B cell (primary cell): ENCODE data around the gene RNF25. TPM values are rescaled to one million over a fixed set of nuclear protein-coding genes. Genes with fewer than 3 reads are reported as not detected.

Experiments
- ATAC-seq: fragments of 200-7000 bp; cut with Tn5 transposase; one replicate; pipeline ENCODE4 v1.10.0; 2021; ENCODE audit warnings: low read depth, mild to moderate bottlenecking, moderate number of reproducible peaks, moderate library complexity
- CTCF ChIA-PET: fragments of 350-600 bp; sonication (Branson Sonifier 250); formaldehyde crosslinking; loops from one replicate; lab custom pipeline; 2021; ENCODE audit warnings: antibody characterized with exemption, inconsistent platforms; lab: Charles Lee
- POLR2A ChIA-PET: fragments of 350-600 bp; sonication (Branson Sonifier 250); formaldehyde crosslinking; loops from one replicate; lab custom pipeline; 2021; ENCODE audit warnings: antibody characterized with exemption; lab: Charles Lee
- DNase-seq: peaks from one replicate; pipeline ENCODE4 v3.0.0; 2013
- H2AFZ ChIP-seq: 2 replicates; pipeline ENCODE4 v1.6.1; 2012; ENCODE audit warnings: mild to moderate bottlenecking, low read depth, low read length; ENCODE audit not compliant: insufficient read depth, poor library complexity, severe bottlenecking
- H3K27ac ChIP-seq, 2 donors: 1 replicate in 1 of 2; 2 replicates in 1 of 2; pipeline ENCODE4 v1.5.1; 2012 to 2013; ENCODE audit warnings: low read length in 2 of 2, mild to moderate bottlenecking in 2 of 2, moderate library complexity in 1 of 2
- H3K27me3 ChIP-seq, 4 experiments: fragments of 200-600 bp in 1 of 4; sonication (generic) in 1 of 4; replicated peaks in 1 of 4; 1 replicate in 2 of 4; 2 replicates in 2 of 4; pipeline versions ENCODE4 v1.6.1 to v1.7.0; 2013 to 2016; ENCODE audit warnings: low read length in 3 of 4, mild to moderate bottlenecking in 2 of 4, mixed read lengths in 1 of 4, moderate library complexity in 1 of 4; ENCODE audit not compliant: insufficient read depth in 4 of 4, control insufficient read depth in 3 of 4; ENCODE audit errors: control extremely low read depth in 1 of 4
- H3K36me3 ChIP-seq, 2 experiments: replicated peaks in 1 of 2; 1 replicate in 1 of 2; 2 replicates in 1 of 2; pipeline versions ENCODE4 v1.6.1 to v1.7.1; 2013; ENCODE audit warnings: low read length in 1 of 2; ENCODE audit not compliant: insufficient read depth in 2 of 2, control insufficient read depth in 1 of 2; ENCODE audit errors: control extremely low read depth in 1 of 2, extremely low read depth in 1 of 2
- H3K4me1 ChIP-seq, 2 donors: fragments of 200-600 bp in 1 of 2; sonication (generic) in 1 of 2; 1 replicate in 1 of 2; 2 replicates in 1 of 2; pipeline versions ENCODE4 v1.5.1 to v1.6.1; 2013 to 2017; ENCODE audit warnings: low read length in 2 of 2; ENCODE audit not compliant: control insufficient read depth in 2 of 2, insufficient read depth in 2 of 2
- H3K4me2 ChIP-seq: replicated peaks from 2 replicates; pipeline ENCODE3; 2012; ENCODE audit warnings: mild to moderate bottlenecking, low read depth, low read length; ENCODE audit not compliant: poor library complexity, severe bottlenecking
- H3K4me3 ChIP-seq, 5 experiments: fragments of 200-600 bp in 1 of 5; sonication (generic) in 1 of 5; 1 replicate in 3 of 5; 2 replicates in 2 of 5; pipeline versions ENCODE4 v1.5.1 to v1.7.0; 2011 to 2016; ENCODE audit warnings: low read length in 4 of 5, mild to moderate bottlenecking in 4 of 5, low read depth in 2 of 5, control low read depth in 1 of 5, moderate library complexity in 1 of 5; ENCODE audit not compliant: insufficient read depth in 1 of 5; ENCODE audit errors: control extremely low read depth in 1 of 5, extremely low read depth in 1 of 5
- H3K79me2 ChIP-seq: fragments of 200-600 bp; sonication (generic); one replicate; pipeline ENCODE4 v1.6.0; 2016; ENCODE audit warnings: low read length; ENCODE audit not compliant: control insufficient read depth, insufficient read depth
- H3K9ac ChIP-seq: fragments of 200-600 bp; sonication (generic); 2 replicates; pipeline ENCODE4 v1.6.1; 2017; ENCODE audit warnings: mild to moderate bottlenecking, low read length, moderate library complexity
- H3K9me3 ChIP-seq, 3 donors: one replicate each; pipeline versions ENCODE4 v1.6.1 to v1.7.1; 2013; ENCODE audit warnings: low read length in 2 of 3; ENCODE audit not compliant: control insufficient read depth in 2 of 3, insufficient read depth in 1 of 3; ENCODE audit errors: control extremely low read depth in 1 of 3
- H4K20me1 ChIP-seq: 2 replicates; pipeline ENCODE4 v1.6.0; 2012; ENCODE audit warnings: mild to moderate bottlenecking, low read length; ENCODE audit not compliant: insufficient read depth, control insufficient read depth, poor library complexity, severe bottlenecking
- H3K27ac Mint-ChIP-seq: one replicate; pipeline ENCODE4 v1.8.0; 2021; ENCODE audit warnings: mixed read lengths
- H3K27me3 Mint-ChIP-seq: one replicate; pipeline ENCODE4 v1.8.0; 2021; ENCODE audit warnings: mixed read lengths
- H3K4me1 Mint-ChIP-seq: one replicate; pipeline ENCODE4 v1.8.0; 2021; ENCODE audit warnings: mixed read lengths
- H3K4me3 Mint-ChIP-seq: one replicate; pipeline ENCODE4 v1.8.0; 2021; ENCODE audit warnings: mixed read lengths
- H3K9me3 Mint-ChIP-seq: one replicate; pipeline ENCODE4 v1.8.0; 2022; ENCODE audit warnings: mixed read lengths; ENCODE audit not compliant: insufficient read depth
- EZH2 ChIP-seq: IDR thresholded peaks from 2 replicates; pipeline ENCODE4 v1.6.1; 2012; ENCODE audit warnings: borderline replicate concordance, low read depth, mild to moderate bottlenecking, moderate library complexity, low read length; ENCODE audit not compliant: insufficient read depth, poor library complexity, severe bottlenecking
- WGBS: methylation state at CpG from one replicate; pipeline ENCODE4 v1.1.5; 2013; ENCODE audit warnings: missing lambda C conversion rate; ENCODE audit not compliant: insufficient coverage; 5-methylcytosine and 5-hydroxymethylcytosine counted together
- intact Hi-C: fragments of 100-400 bp; cut with micrococcal nuclease; formaldehyde crosslinking; loops from one replicate; pipeline ENCODE4 v1.10.0; 2022
- polyA plus RNA-seq: library from polyadenylated mRNA; depleted of rRNA; stranded (reverse); fragments of >200 nt; gene quantifications from 2 replicates; pipeline ENCODE4 v1.2.3, GENCODE V29; 2012
- total RNA-seq, 2 donors: library from RNA; stranded (reverse); fragments of 120-200 nt in 1 of 2; gene quantifications; 1 replicate in 1 of 2; 2 replicates in 1 of 2; pipeline versions ENCODE4 v1.2.3 to v1.2.4, GENCODE V29; 2013 to 2022
- TF ChIP-seq, protein P1 (sequence below): fragments of 200-600 bp; IDR thresholded peaks from one replicate; pipeline ENCODE4 v1.8.0; 2022; ENCODE audit warnings: antibody characterized with exemption, mild to moderate bottlenecking

RNF25 gene
- total and polyA plus RNA-seq, 2 donors (not counting 1 experiment from before 2014, with no cell fraction given): 31.7 to 35.6 TPM

GRCh38 chr2:218658671-218659257 lies 13.0 kb downstream of the RNF25 start:
- peak overlapping the region; percentile 90 for H3K9ac ChIP-seq
- peaks cover 7% of the 10 kb centered on the region for H4K20me1 ChIP-seq
- H3K4me1 Mint-ChIP-seq: peaks cover 28% of the 10 kb centered on the region
- H3K27ac Mint-ChIP-seq: peak overlapping the region; percentile 95
- H3K79me2 ChIP-seq: peaks cover 50% of the 10 kb centered on the region
- CTCF ChIA-PET: interaction anchor here (0.6 to 6.3 kb wide), 18 partner anchors 9 to 732 kb away, joined by 3 to 39 read pairs (median 4); partner anchors contain the start of genes RNF25, STK36, TMBIM1 and TTLL4
- H3K4me1 ChIP-seq: peaks cover 12 to 16% of the 10 kb centered on the region in 2 donors
- H3K4me3 Mint-ChIP-seq: peak overlapping the region; percentile 99
- POLR2A ChIA-PET: interaction anchor here (0.6 to 2.7 kb wide), 7 partner anchors 13 to 730 kb away, joined by 3 to 19 read pairs (median 5); partner anchors contain the start of genes RNF25, STK36 and TTLL4
- WGBS: 2% methylated on average over 27 of the region's 27 CpGs
- no peaks in the 10 kb centered on the region for H3K27me3 ChIP-seq
- peak; percentile 64 for DNase-seq
- no peaks in the 10 kb centered on the region for H3K9me3 ChIP-seq
- peak overlapping the region; percentile 84 for H3K4me2 ChIP-seq
- intact Hi-C loops: loop anchor here (1.0 to 5.0 kb wide), 7 partner anchors 14 to 730 kb away; partner anchors contain the start of genes AAMP, CNOT9, PNKD and RNF25
- peak overlapping the region; percentile 46 to 77 for H3K27ac ChIP-seq
- peak overlapping the region; percentile 98 for H2AFZ ChIP-seq
- H3K4me3 ChIP-seq: peak overlapping the region; percentile 60 to 93 (median 81)
- no peaks in the 10 kb centered on the region for H3K9me3 Mint-ChIP-seq
- H3K27me3 Mint-ChIP-seq: no peaks in the 10 kb centered on the region
- ATAC-seq: peak; percentile 22
- H3K36me3 ChIP-seq: peaks cover 2 to 55% of the 10 kb centered on the region in 2 experiments
- no peak for TF ChIP-seq EZH2
- TF ChIP-seq, protein P1, sequence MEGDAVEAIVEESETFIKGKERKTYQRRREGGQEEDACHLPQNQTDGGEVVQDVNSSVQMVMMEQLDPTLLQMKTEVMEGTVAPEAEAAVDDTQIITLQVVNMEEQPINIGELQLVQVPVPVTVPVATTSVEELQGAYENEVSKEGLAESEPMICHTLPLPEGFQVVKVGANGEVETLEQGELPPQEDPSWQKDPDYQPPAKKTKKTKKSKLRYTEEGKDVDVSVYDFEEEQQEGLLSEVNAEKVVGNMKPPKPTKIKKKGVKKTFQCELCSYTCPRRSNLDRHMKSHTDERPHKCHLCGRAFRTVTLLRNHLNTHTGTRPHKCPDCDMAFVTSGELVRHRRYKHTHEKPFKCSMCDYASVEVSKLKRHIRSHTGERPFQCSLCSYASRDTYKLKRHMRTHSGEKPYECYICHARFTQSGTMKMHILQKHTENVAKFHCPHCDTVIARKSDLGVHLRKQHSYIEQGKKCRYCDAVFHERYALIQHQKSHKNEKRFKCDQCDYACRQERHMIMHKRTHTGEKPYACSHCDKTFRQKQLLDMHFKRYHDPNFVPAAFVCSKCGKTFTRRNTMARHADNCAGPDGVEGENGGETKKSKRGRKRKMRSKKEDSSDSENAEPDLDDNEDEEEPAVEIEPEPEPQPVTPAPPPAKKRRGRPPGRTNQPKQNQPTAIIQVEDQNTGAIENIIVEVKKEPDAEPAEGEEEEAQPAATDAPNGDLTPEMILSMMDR: peak; percentile 34

DNA sequence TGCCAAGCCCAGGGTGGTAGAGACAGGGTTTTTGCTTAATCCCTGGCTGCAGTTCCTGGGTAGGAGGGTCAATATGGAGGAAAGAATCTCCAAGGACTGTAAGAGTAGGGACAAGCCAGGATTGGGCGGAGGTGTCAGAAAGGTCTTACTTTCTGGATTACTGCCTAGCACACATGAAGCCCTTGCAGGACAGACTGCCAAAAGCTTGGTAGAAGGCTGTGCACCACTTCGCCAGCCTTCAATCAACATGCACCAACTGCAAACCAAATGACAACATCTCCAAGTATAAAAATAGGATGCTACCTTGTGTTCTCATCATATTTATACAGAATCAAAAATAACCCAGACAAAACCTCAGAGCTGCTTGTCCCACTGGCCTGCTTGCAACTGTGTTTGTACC lies 16.1 kb downstream of the RNF25 start:
- peaks cover 8 to 56% of the 10 kb centered on the region in 2 experiments for H3K36me3 ChIP-seq
- no peak overlapping the region for H3K4me2 ChIP-seq
- no peak overlapping the region for H3K4me3 ChIP-seq
- H4K20me1 ChIP-seq: peaks cover 7% of the 10 kb centered on the region
- H3K27ac ChIP-seq: no peak overlapping the region
- H3K9me3 ChIP-seq: no peaks in the 10 kb centered on the region
- H3K4me1 Mint-ChIP-seq: peaks cover 26% of the 10 kb centered on the region
- no peaks in the 10 kb centered on the region for H3K27me3 ChIP-seq
- no peak for DNase-seq
- no peaks in the 10 kb centered on the region for H3K9me3 Mint-ChIP-seq
- H3K4me1 ChIP-seq: peaks cover 12 to 16% of the 10 kb centered on the region in 2 donors
- H2AFZ ChIP-seq: no peak overlapping the region
- no peak overlapping the region for H3K27ac Mint-ChIP-seq
- no peak overlapping the region for H3K4me3 Mint-ChIP-seq
- intact Hi-C loops: loop anchor here (5.0 kb wide), 1 partner anchor 242 kb away; no protein-coding TSS in a partner anchor
- TF ChIP-seq, protein P1: no peak
- no peak for TF ChIP-seq EZH2
- H3K9ac ChIP-seq: no peak overlapping the region
- CTCF ChIA-PET: interaction anchor here (0.7 to 1.0 kb wide), 2 partner anchors 196 to 415 kb away, joined by 3 to 5 read pairs; no protein-coding TSS in a partner anchor
- POLR2A ChIA-PET: no interaction called here
- no peak for ATAC-seq
- no CpG with 5 or more reads among the region's 2 CpGs for WGBS
- no peaks in the 10 kb centered on the region for H3K27me3 Mint-ChIP-seq
- peaks cover 49% of the 10 kb centered on the region for H3K79me2 ChIP-seq
